HG03196 (cell line): ENCODE measurements around the gene KY.

Source experiments
- ATAC-seq: cut with Tn5 transposase; IDR thresholded peaks from one replicate; pipeline ENCODE4 v1.9.1; 2021; ENCODE audit not compliant: unreplicated experiment

KY gene

GRCh38 chr3:134650431-134651346 lies at the start of gene KY:
TSS of gene KY (minus strand) at chr3:134651022. CDS start at chr3:134650960, 62 bp downstream.
- ATAC-seq = no peak

DNA sequence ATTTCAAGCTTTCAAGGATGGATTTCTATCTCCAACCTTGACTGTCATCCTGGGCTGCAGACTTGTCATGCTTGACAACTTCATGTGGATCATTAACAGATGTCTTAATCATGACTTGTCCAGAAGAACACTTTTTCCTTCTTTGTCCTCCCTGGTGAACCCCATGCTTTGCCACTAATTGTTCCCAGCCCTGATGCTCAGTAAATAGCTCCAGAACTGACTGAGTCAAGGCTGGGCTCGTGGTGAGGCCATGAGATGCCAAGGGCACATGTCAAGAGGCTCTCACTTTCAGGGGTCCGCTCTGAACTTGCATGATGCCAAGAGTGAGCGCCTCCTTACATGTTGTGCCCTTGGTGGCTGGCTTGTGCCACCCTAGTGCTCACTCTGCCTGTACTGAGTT lies 48.9 kb upstream of the KY start:
- ATAC-seq = no peak

- no peak for ATAC-seq
Observed at GRCh38 chr3:134699141-134699711, 48.4 kb upstream of the KY start.

- no peak for ATAC-seq
Observed at GRCh38 chr3:134697830-134698689, 47.2 kb upstream of the KY start.

DNA sequence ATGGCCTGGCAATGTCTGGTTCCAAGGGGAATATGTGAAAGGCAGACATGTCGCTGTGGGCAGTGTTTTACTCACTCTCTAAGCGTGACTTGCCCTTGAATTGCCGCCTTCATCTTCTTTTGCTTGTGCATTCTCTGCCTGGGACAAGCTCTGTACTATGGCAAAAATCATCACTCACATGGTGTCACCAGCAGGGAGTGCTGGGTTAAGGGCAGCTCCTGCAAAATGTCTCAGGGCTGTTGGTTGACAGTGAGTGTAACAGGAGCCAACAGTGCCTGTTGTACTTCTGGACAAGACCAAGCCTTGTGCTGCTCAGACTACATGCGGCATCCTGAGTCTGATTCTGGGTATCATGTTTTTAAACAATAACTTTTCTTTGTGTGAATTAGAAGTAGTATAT lies 45.3 kb upstream of the KY start:
- no peak for ATAC-seq

DNA sequence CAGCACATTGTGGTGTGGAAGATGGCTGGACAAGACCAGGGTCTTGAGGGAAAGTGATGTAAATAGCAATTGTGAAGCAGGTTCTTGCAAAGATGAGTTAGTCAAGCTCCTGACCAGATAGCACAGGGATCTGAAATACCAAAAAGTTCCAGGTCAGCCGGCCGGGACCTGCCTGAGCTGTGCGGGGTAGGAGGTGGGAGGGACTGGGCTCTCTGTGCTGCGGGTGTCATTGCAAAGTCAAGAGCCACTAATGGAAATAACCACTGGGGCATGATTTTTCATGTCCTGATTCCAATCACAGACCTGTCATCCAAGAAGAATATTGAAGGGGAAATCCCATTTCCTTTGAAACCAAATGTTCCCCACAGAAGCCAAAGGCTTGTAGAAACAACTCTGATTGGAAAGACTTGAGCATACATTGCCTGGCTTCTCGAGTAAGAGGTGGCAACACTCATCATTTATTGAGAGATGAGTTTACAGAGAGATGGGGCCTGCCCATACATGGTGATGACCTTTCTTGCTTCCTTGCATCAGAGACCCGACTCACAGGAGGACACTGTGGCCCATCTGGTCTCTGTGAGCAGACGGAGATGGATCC lies 44.2 kb upstream of the KY start:
- no peak for ATAC-seq

DNA sequence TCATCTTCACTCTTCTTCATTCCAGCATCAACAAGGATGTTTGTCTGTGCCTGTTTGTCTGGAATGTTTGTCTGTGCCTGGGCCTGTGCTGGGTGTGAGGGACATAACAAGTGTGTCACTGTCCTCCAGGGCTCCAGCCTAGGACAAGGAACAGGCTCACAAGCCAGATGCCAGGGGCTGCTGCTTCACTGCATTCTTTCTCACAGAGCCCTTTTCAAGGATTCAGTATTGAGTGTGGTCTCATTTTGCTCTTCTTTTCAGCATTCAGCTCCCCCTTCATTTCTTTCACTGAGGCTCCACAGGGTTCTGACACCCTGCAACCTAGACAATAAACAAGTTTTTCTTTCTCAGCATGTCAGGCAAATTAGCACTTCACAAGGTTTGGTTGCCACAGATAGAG lies 43.6 kb upstream of the KY start:
- ATAC-seq = no peak

GRCh38 chr3:134693804-134694203 lies 43.0 kb upstream of the KY start:
- ATAC-seq = no peak

DNA sequence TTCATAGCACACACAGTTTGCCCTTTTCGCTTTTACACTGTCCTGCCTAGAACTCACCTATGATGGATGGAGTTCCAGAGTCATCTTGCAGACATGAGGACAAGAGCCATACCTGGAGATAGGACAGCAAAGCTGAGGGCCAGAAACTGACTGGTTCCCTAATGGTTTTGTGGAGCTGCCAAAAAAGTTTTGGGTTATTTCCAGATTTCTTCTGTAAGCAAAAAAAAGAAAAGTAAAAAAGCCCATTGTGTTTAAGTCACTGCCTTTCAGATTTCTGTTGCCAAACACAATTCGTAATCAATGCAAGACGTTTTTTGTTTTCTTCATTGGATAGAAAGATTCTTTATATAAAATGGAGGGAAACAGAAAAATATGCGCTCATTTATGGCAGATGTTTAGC lies 42.4 kb upstream of the KY start:
- no peak for ATAC-seq

- no peak for ATAC-seq
Observed at GRCh38 chr3:134690226-134690625, 39.4 kb upstream of the KY start.

GRCh38 chr3:134687642-134688041 lies 36.8 kb upstream of the KY start:
- ATAC-seq = no peak

DNA sequence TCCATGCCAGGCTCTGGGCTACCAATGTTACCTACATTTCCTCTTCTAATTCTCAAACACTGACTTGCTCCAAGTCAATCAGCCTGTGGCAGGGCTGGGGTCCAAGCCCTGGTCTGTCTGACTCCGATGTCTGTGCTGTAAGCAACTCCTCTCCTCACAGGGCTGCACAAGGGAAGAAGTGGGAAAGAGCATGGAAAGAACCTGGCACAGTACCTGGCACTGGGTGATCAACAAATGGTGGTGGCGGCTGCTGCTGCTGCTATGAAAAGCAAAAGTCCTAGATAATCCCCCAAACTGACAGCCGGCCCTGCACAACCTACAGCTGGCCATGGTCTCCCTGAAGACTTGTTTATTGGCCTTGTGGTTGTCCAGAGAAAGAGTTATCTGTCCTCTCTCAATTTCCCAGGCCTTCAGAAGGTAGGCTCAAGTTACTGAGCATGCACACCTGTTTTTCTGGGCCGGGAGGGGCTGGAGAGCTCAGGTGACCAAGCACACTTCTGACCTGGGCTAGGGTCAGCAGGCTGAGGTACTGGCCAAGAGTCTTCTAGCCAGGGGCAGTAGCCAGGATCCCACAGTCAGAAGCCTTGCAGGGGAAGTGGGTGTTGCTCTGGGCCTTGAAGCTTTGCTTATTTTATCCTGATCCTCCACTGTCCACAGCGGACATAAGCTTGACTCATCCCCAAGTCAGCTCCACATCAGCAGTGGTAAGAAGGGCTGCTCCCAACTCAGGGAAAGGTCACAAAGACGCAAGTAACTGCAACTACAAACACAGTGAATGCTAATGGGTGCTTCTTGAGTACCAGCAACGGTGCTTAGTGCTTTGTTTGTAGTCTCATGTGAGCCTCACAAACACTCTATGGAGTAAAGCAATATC lies 35.3 kb upstream of the KY start:
- ATAC-seq = no peak

DNA sequence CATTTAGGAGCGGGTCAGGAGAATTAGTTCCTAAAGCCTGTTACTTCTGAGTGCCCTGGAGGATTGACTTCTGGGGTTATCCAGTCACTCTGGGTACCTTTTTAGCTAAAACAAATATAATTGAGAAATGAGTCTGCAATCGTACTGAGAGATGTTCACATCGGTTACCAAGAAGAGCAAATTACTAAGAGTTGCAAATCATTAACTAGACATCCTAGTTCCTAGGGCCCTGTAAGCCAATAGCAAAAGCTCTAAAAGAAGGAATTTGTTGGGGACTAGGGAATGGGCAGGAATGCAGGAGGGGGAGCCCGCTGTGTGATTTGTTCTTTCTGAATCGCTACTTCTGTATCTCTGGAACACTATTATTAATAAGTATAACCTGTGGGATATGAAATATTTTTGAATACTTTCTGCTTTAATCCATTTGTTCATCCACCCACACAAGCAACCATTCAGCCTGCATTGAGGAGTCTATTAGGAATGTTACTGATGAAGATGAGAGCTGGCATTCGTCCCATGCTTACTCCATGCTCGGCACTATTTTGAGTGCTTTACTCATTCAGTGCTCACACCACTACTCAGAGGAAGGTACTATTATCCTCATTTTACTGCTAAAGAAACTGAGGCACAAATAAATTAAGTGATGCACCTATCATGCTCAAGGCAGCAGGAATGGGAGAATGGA lies 31.5 kb upstream of the KY start:
- no peak for ATAC-seq

DNA sequence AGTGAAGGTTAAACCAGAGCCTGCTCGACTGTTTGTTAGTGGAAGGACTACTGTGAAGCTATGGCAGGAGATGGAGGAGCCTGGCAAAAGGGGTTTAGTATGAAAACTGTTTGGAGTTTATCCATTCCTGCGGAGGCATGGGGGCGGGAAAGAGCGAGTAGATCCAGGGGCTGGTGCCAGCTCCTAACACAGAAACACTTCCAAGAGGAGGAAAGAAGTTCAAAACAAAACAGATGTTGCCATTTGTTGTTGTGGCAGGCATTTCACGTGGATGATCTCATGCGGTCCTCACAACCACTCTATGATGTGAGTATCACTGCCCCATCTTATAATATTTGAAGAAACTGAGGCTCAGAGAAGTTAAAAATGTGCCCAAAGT lies 30.7 kb upstream of the KY start:
- no peak for ATAC-seq

- ATAC-seq = no peak
Observed at GRCh38 chr3:134680796-134681521, 30.1 kb upstream of the KY start.

- no peak for ATAC-seq
Observed at GRCh38 chr3:134677987-134678308, 27.1 kb upstream of the KY start.

DNA sequence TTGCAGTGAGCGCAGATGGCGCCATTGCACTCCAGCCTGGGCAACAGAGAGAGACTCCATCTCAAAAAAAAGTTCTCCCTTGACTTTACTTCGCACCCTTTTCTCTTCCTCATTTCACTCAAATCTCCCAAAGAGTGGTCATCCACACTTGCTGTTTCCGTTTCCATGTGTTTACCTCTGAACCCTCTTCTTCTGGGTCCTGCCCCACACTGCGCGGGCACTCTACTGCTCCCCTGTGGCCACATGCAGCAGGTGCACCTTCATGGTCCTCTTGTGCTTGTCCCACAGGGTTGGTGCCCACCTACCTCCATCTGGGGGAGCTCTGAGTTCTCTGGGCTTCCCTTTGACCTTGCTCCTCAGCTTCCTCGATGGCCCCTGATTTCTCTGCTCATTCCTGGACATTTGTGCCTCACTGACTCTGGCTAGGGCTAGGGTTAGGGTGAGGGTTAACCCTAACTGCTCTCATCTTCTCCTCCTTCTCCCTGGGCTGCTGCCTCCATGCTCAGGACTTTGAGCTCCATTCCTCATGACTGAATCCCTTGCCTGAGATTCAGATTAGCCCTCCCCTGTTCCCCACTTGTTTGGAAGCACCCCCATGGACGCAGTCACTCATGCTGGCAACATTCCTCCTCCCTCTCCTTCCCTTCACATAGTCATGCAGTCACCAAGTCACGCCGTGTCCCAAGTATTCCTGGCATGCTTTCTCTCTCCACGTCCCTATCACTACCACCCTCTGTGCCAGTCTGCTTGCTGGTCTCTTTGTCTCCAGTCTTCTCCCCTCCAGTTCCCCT lies 26.6 kb upstream of the KY start:
- ATAC-seq = no peak

DNA sequence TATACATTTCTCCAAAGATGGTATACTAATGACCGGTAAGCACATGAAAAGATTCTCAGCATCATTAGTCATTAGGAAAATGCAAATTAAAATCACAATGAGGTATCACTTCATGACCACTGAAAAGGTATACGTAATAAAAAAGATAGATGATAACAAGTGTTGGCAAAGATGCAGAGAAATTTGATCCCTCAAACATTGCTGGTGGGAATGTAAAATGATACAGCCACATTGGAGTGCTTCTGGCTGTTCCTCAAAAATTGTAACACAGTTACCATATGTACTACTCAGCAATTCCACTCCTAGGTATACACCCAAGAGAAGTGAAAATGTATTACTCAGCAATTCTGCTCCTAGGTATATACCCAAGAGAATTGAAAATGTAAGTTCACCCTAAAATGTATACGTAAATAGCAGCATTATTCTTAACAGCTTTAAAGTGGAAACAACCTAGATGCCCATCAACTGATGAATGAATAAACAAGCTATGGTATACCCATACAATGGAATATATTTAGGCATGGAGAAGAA lies 25.0 kb upstream of the KY start:
- ATAC-seq = no peak
